K562 (cell line): ENCODE measurements around the gene DROSHA. TPM values are rescaled to one million over a fixed set of nuclear protein-coding genes. Genes with fewer than 3 reads are reported as not detected.

Experiments used
- ATAC-seq: fragments of 200-7000 bp; cut with Tn5 transposase; 3 replicates; pipeline ENCODE4 v1.9.1; 2020; ENCODE audit warnings: moderate library complexity
- BruUV-seq: library from RNA; stranded (reverse); fragments of 400-500 nt; replicated peaks from 2 replicates; lab custom pipeline; 2021; lab: Mats Ljungman, UMichigan
- CTCF ChIA-PET: fragments of 300-600 bp; formaldehyde crosslinking; extraction: SDS; loops from one replicate; lab custom pipeline; 2021; ENCODE audit warnings: low intra/inter-chr PET ratio; lab: Yijun Ruan, JAX
- POLR2A ChIA-PET: fragments of 300-600, 350-650 bp; sonication (Branson Sonifier 250); formaldehyde crosslinking; extraction: SDS; loops from one replicate; lab custom pipeline; 2021; ENCODE audit warnings: antibody characterized with exemption, inconsistent platforms; lab: Yijun Ruan, JAX
- DNase-seq, 4 experiments: peaks; one replicate each; pipeline versions ENCODE4 v3.0.0 to v3.0.0-alpha.2; 2011 to 2018; ENCODE audit warnings: low spot score in 3 of 4, mixed read lengths in 3 of 4; ENCODE audit errors: extremely low read depth in 1 of 4
- FAIRE-seq: peaks from 2 replicates; lab custom pipeline; 2011; peaks lifted over from hg19 to GRCh38; lab: Jason Lieb, UNC
- H2AFZ ChIP-seq: 2 replicates; pipeline ENCODE4 v1.6.0; 2011; ENCODE audit warnings: low read depth, low read length, control low read depth, inconsistent platforms
- H3K27ac ChIP-seq: fragments of 200-600 bp; 3 replicates; pipeline ENCODE4 v1.8.0; 2011; ENCODE audit warnings: low read depth, mild to moderate bottlenecking, control low read depth, inconsistent platforms, low read length, moderate library complexity, mixed read lengths; ENCODE audit errors: extremely low read depth
- H3K27me3 ChIP-seq, 2 experiments: fragments of 300-600 bp in 1 of 2; 2 replicates in 1 of 2; 3 replicates in 1 of 2; pipeline versions ENCODE4 v1.6.0 to v1.8.0; 2011; ENCODE audit warnings: inconsistent platforms in 2 of 2, low read length in 2 of 2, mild to moderate bottlenecking in 1 of 2, mixed read lengths in 1 of 2, moderate library complexity in 1 of 2; ENCODE audit not compliant: control insufficient read depth in 2 of 2, insufficient read depth in 2 of 2
- H3K36me3 ChIP-seq: fragments of 300-600 bp; 3 replicates; pipeline ENCODE4 v1.8.0; 2011; ENCODE audit warnings: mild to moderate bottlenecking, low read length, inconsistent platforms; ENCODE audit not compliant: control insufficient read depth, insufficient read depth
- H3K4me1 ChIP-seq, 2 experiments: fragments of 200-600 bp in 1 of 2; replicated peaks in 1 of 2; 2 replicates in 1 of 2; 3 replicates in 1 of 2; pipeline versions ENCODE4 v1.5.1 to v1.8.0; 2011; ENCODE audit warnings: inconsistent platforms in 2 of 2, low read length in 2 of 2, mild to moderate bottlenecking in 1 of 2, mixed read lengths in 1 of 2, moderate library complexity in 1 of 2; ENCODE audit not compliant: control insufficient read depth in 2 of 2, insufficient read depth in 2 of 2
- H3K4me2 ChIP-seq: 2 replicates; pipeline ENCODE4 v1.6.1; 2011; ENCODE audit warnings: low read length, control low read depth, inconsistent platforms, mixed read lengths; ENCODE audit not compliant: insufficient read depth
- H3K4me3 ChIP-seq: fragments of 200-600 bp; sonication (generic), shearing (Covaris generic); 2 replicates; pipeline ENCODE4 v1.5.1; 2016; ENCODE audit warnings: control low read depth, inconsistent platforms
- H3K79me2 ChIP-seq: fragments of 200-600 bp; 3 replicates; pipeline ENCODE4 v1.8.0; 2011; ENCODE audit warnings: low read length, inconsistent platforms; ENCODE audit not compliant: control insufficient read depth, insufficient read depth
- H3K9ac ChIP-seq, 2 experiments: 2 replicates each; pipeline versions ENCODE4 v1.6.0 to v1.6.1; 2011; ENCODE audit warnings: low read depth in 2 of 2, low read length in 2 of 2, control low read depth in 1 of 2, inconsistent platforms in 1 of 2, mild to moderate bottlenecking in 1 of 2, mixed read lengths in 1 of 2; ENCODE audit not compliant: insufficient read depth in 1 of 2
- H3K9me1 ChIP-seq: one replicate; pipeline ENCODE4 v1.6.0; 2011; ENCODE audit warnings: inconsistent platforms, mild to moderate bottlenecking, low read length, moderate library complexity; ENCODE audit not compliant: control insufficient read depth, insufficient read depth
- H3K9me3 ChIP-seq: replicated peaks from 2 replicates; pipeline ENCODE4 v1.5.1; 2011; ENCODE audit warnings: low read depth, low read length, inconsistent platforms; ENCODE audit not compliant: control insufficient read depth, insufficient read depth
- H4K20me1 ChIP-seq: replicated peaks from 2 replicates; pipeline ENCODE4 v1.6.1; 2011; ENCODE audit warnings: low read length, inconsistent platforms, mixed read lengths; ENCODE audit not compliant: control insufficient read depth, insufficient read depth
- MED1 ChIP-seq: sonication (generic); formaldehyde crosslinking; IDR thresholded peaks from 2 replicates; pipeline ENCODE4 v1.8.1; 2023; ENCODE audit warnings: missing genetic modification reagents, borderline replicate concordance
- PHF21A ChIP-seq: fragments of 450-650 bp; IDR thresholded peaks from 2 replicates; pipeline ENCODE4 v1.6.1; 2017; ENCODE audit warnings: low read depth, borderline replicate concordance
- PTTG1 ChIP-seq: fragments of 450-650 bp; IDR thresholded peaks from 2 replicates; pipeline ENCODE4 v1.6.1; 2016; ENCODE audit warnings: low read depth, mild to moderate bottlenecking, missing genetic modification characterization, missing compliant biosample characterization
- RBM34 ChIP-seq: fragments of 200-400 bp; formaldehyde crosslinking; IDR thresholded peaks from 2 replicates; pipeline ENCODE4 v1.6.1; 2018; ENCODE audit warnings: low read length, borderline replicate concordance; ENCODE audit not compliant: insufficient read depth
- THRAP3 ChIP-seq: fragments of 450-650 bp; IDR thresholded peaks from 2 replicates; pipeline ENCODE4 v1.6.1; 2016; ENCODE audit warnings: mild to moderate bottlenecking, inconsistent platforms, borderline replicate concordance
- ZC3H11A ChIP-seq: IDR thresholded peaks from 2 replicates; pipeline ENCODE4 v1.6.1; 2012; ENCODE audit warnings: low read depth, low read length, improper control_type of control experiment
- ZNF444 ChIP-seq: fragments of 250-450 bp; sonication (Bioruptor Pico); IDR thresholded peaks from 2 replicates; pipeline ENCODE4 v1.4.0; 2020; ENCODE audit warnings: mild to moderate bottlenecking, moderate library complexity
- in situ Hi-C: fragments of 300-500 bp; cut with MboI; formaldehyde crosslinking; loops from 4 replicates; pipeline ENCODE4 v1.15.0; 2018; ENCODE audit warnings: inconsistent platforms, mixed read lengths
- intact Hi-C: fragments of 100-400 bp; cut with micrococcal nuclease; formaldehyde crosslinking; loops from 2 replicates; pipeline ENCODE4 v1.14.2; 2022
- polyA plus RNA-seq, 8 experiments: library from polyadenylated mRNA; depleted of rRNA in 4 of 8; stranded (reverse) in 5 of 8; unstranded in 3 of 8; fragments of >200 nt; fragmentation: Nextera tagmentation in 2 of 8; fragmentation: Illumina TruSeq in 1 of 8; extraction: Ambion mirVana in 2 of 8; extraction: Trizol in 1 of 8; gene quantifications; 2 replicates each; pipeline versions ENCODE4 v1.2.1 to v1.2.3, GENCODE V29; 2011 to 2014; ENCODE audit warnings: inconsistent platforms in 1 of 8, missing spikeins in 1 of 8
- total RNA-seq, 7 experiments: library from RNA; depleted of rRNA in 6 of 7; stranded (reverse); fragments of >200 nt in 6 of 7; fragmentation: Illumina TruSeq in 2 of 7; extraction: Trizol in 2 of 7; gene quantifications; 2 replicates each; pipeline versions ENCODE4 v1.2.1 to v1.2.3, GENCODE V29; 2011 to 2021; ENCODE audit warnings: low replicate concordance in 1 of 7
- TF ChIP-seq, protein P1 (sequence below): sonication (generic); formaldehyde crosslinking; IDR thresholded peaks from 2 replicates; pipeline ENCODE4 v1.8.0; 2022; ENCODE audit warnings: mild to moderate bottlenecking, missing genetic modification reagents

Gene DROSHA
- total and polyA plus RNA-seq, 9 of the 15 experiments (the other 6 are each of a cell fraction or from before 2014, with no cell fraction given), result 52.5 to 109 (median 68.9) TPM

GRCh38 chr5:31479706-31480105 is 52.2 kb downstream of the DROSHA start (continued):
- TF ChIP-seq ZNF444, result no peak

DNA sequence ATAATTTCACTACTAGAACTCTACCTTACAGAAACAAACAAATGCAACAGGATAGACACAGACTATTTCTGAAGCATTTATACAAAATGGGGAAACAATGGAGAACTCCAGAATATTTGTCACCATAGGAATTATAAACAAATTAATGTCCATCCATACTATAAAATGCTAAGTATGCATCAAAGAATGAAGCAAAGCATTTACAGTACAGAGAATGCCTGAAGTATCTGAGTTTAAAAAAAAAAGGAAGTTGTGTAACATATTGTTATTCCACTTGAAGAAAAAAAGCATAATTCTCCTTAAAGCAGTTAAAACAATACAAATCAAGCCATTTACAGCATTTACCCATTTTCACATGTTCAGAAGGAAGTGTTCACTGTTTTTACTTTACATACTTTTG is 53.0 kb downstream of the DROSHA start:
- TF ChIP-seq, protein P1, sequence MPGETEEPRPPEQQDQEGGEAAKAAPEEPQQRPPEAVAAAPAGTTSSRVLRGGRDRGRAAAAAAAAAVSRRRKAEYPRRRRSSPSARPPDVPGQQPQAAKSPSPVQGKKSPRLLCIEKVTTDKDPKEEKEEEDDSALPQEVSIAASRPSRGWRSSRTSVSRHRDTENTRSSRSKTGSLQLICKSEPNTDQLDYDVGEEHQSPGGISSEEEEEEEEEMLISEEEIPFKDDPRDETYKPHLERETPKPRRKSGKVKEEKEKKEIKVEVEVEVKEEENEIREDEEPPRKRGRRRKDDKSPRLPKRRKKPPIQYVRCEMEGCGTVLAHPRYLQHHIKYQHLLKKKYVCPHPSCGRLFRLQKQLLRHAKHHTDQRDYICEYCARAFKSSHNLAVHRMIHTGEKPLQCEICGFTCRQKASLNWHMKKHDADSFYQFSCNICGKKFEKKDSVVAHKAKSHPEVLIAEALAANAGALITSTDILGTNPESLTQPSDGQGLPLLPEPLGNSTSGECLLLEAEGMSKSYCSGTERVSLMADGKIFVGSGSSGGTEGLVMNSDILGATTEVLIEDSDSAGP, result no peak
- TF ChIP-seq ZC3H11A, result no peak
- TF ChIP-seq RBM34, result no peak
- TF ChIP-seq PTTG1 (tag), result no peak
- no peak for TF ChIP-seq MED1 (CRISPR knock-in tag)
- no peak for TF ChIP-seq PHF21A
- no peak for TF ChIP-seq THRAP3
- ChIA-PET CTCF (no interaction called here), POLR2A (no interaction called here)
- Histone ChIP-seq H3K36me3 (peaks cover 67% of the 10 kb centered on the region), H3K27ac (no peak overlapping the region), H2AFZ (no peak overlapping the region), H3K27me3 (no peaks in the 10 kb centered on the region), H3K9me1 (no peaks in the 10 kb centered on the region), H3K4me3 (no peak overlapping the region), H3K79me2 (no peaks in the 10 kb centered on the region), H3K4me1 (no peaks in the 10 kb centered on the region), H3K9ac (no peak overlapping the region), H3K4me2 (no peak overlapping the region), H3K9me3 (no peaks in the 10 kb centered on the region), H4K20me1 (0 out of 2 replicates have a peak, but pooled peaks cover 3% of the 10 kb centered on the region)
- FAIRE-seq (peak; percentile 32), ATAC-seq (no peak), DNase-seq (no peak)
- BruUV-seq, result no TSS peak
- intact Hi-C loops, result no loop called here
- in situ Hi-C loops, result no loop called here
